Activated CD8-positive, alpha-beta memory T cell treated with anti-CD3 and anti-CD28 coated beads, Interleukin-2, amount 50 U/mL, for 48 hours (primary cell): ENCODE results near the gene SLC9A9.
A peak's percentile ranks its signal among the peaks of the same experiment; 100 is the strongest.

Experiments
- DNase-seq: peaks from one replicate; pipeline ENCODE4 v3.0.0-alpha.2; 2020

SLC9A9 gene

GRCh38 chr3:143634427-143634826 lies 213.8 kb downstream of the SLC9A9 start:
- no peak for DNase-seq

GRCh38 chr3:143633816-143634215 lies 214.5 kb downstream of the SLC9A9 start:
- DNase-seq = no peak

GRCh38 chr3:143629726-143630125 lies 218.5 kb downstream of the SLC9A9 start:
- no peak for DNase-seq

GRCh38 chr3:143628971-143629370 lies 219.3 kb downstream of the SLC9A9 start:
- no peak for DNase-seq

GRCh38 chr3:143627336-143627735 lies 220.9 kb downstream of the SLC9A9 start:
- DNase-seq = peak; percentile 57

GRCh38 chr3:143619231-143619630 lies 229.0 kb downstream of the SLC9A9 start:
- DNase-seq = no peak

- no peak for DNase-seq
Measured at GRCh38 chr3:143617050-143617449, 231.2 kb downstream of the SLC9A9 start.

GRCh38 chr3:143613226-143613625 lies 235.0 kb downstream of the SLC9A9 start:
- no peak for DNase-seq

GRCh38 chr3:143612541-143612940 lies 235.7 kb downstream of the SLC9A9 start:
- DNase-seq = no peak

GRCh38 chr3:143608966-143609365 lies 239.3 kb downstream of the SLC9A9 start:
- DNase-seq = no peak

- no peak for DNase-seq
Measured at GRCh38 chr3:143605233-143605950, 242.9 kb downstream of the SLC9A9 start.

GRCh38 chr3:143604402-143605185 lies 243.7 kb downstream of the SLC9A9 start:
- DNase-seq = no peak

GRCh38 chr3:143603774-143604173 lies 244.5 kb downstream of the SLC9A9 start:
- DNase-seq = no peak

- no peak for DNase-seq
Measured at GRCh38 chr3:143601723-143602484, 246.4 kb downstream of the SLC9A9 start.

GRCh38 chr3:143600756-143601718 lies 247.2 kb downstream of the SLC9A9 start:
- no peak for DNase-seq

GRCh38 chr3:143597774-143598652 lies 250.3 kb downstream of the SLC9A9 start:
- DNase-seq = no peak

- DNase-seq = no peak
Measured at GRCh38 chr3:143596957-143597642, 251.2 kb downstream of the SLC9A9 start.

- no peak for DNase-seq
Measured at GRCh38 chr3:143595456-143596077, 252.7 kb downstream of the SLC9A9 start.

GRCh38 chr3:143594206-143594605 lies 254.1 kb downstream of the SLC9A9 start:
- no peak for DNase-seq

- no peak for DNase-seq
Measured at GRCh38 chr3:143590660-143591059, 257.6 kb downstream of the SLC9A9 start.
